Naive thymus-derived CD8-positive, alpha-beta T cell (primary cell): Measurements from ENCODE around the gene ZNF446. TPM values are rescaled to one million over a fixed set of nuclear protein-coding genes. Genes with fewer than 3 reads are reported as not detected.
A peak's percentile ranks its signal among the peaks of the same experiment; 100 is the strongest.
"Not testable (repeated sequence)": the region's sequence is repeated elsewhere in the genome, so short reads cannot be mapped to it uniquely, and the experiment has no call there.

Experiments used
- ATAC-seq, 2 donors: fragments of 150-1000 bp; cut with Tn5 transposase in 1 of 2; sonication (Bioruptor Pico), chemical (Tn5 transposase) in 1 of 2; 1 replicate in 1 of 2; 2 replicates in 1 of 2; pipeline ENCODE4 v1.10.0; 2021; ENCODE audit warnings: mild to moderate bottlenecking in 2 of 2, moderate library complexity in 2 of 2
- POLR2A ChIA-PET: fragments of 350-600 bp; sonication (Branson Sonifier 250); formaldehyde crosslinking; loops from one replicate; lab custom pipeline; 2021; ENCODE audit warnings: antibody characterized with exemption; lab: Charles Lee
- DNase-seq, 10 donors: peaks; one replicate each; pipeline versions ENCODE4 v3.0.0 to v3.0.0-alpha.2; 2020 to 2022
- H3K27ac Mint-ChIP-seq, 10 donors: one replicate each; pipeline ENCODE4 v1.8.0; 2020 to 2022; ENCODE audit warnings: mild to moderate bottlenecking in 10 of 10, mixed read lengths in 10 of 10, moderate library complexity in 4 of 10, inconsistent platforms in 1 of 10
- H3K27me3 Mint-ChIP-seq, 5 donors: one replicate each; pipeline ENCODE4 v1.8.0; 2021 to 2022; ENCODE audit warnings: mixed read lengths in 5 of 5
- H3K36me3 Mint-ChIP-seq, 3 donors: one replicate each; pipeline ENCODE4 v1.8.0; 2020 to 2022; ENCODE audit warnings: mixed read lengths in 3 of 3, mild to moderate bottlenecking in 2 of 3, inconsistent platforms in 1 of 3
- H3K4me1 Mint-ChIP-seq, 4 donors: one replicate each; pipeline ENCODE4 v1.8.0; 2021 to 2022; ENCODE audit warnings: mixed read lengths in 4 of 4
- H3K4me3 Mint-ChIP-seq, 10 donors: one replicate each; pipeline ENCODE4 v1.8.0; 2020 to 2022; ENCODE audit warnings: mild to moderate bottlenecking in 10 of 10, mixed read lengths in 10 of 10, moderate library complexity in 6 of 10, inconsistent platforms in 1 of 10
- H3K9me3 Mint-ChIP-seq, 9 donors: one replicate each; pipeline ENCODE4 v1.8.0; 2020 to 2022; ENCODE audit warnings: mixed read lengths in 9 of 9, mild to moderate bottlenecking in 3 of 9, inconsistent platforms in 1 of 9, moderate library complexity in 1 of 9
- polyA plus RNA-seq, 3 donors: library from polyadenylated mRNA; unstranded; fragments of 300-500 nt; fragmentation: Illumina TruSeq; gene quantifications; one replicate each; pipeline ENCODE4 v1.2.3, GENCODE V29; 2021
- total RNA-seq, 8 experiments: library from RNA in 2 of 8; stranded (reverse) in 2 of 8; gene quantifications; one replicate each; pipeline ENCODE4 v1.2.3 and lab custom pipeline; 2021 to 2026

The ZNF446 gene
- total RNA-seq (10 to 100 TPM; 18.7 to 20.4 TPM), polyA plus RNA-seq (1 to 10 TPM; 1.6 to 2.7 (median 2.4) TPM), total RNA-seq (lab: John Stamatoyannopoulos, UW) (8.9 to 27.3 (median 17.1) reads per million in 6 experiments)

DNA sequence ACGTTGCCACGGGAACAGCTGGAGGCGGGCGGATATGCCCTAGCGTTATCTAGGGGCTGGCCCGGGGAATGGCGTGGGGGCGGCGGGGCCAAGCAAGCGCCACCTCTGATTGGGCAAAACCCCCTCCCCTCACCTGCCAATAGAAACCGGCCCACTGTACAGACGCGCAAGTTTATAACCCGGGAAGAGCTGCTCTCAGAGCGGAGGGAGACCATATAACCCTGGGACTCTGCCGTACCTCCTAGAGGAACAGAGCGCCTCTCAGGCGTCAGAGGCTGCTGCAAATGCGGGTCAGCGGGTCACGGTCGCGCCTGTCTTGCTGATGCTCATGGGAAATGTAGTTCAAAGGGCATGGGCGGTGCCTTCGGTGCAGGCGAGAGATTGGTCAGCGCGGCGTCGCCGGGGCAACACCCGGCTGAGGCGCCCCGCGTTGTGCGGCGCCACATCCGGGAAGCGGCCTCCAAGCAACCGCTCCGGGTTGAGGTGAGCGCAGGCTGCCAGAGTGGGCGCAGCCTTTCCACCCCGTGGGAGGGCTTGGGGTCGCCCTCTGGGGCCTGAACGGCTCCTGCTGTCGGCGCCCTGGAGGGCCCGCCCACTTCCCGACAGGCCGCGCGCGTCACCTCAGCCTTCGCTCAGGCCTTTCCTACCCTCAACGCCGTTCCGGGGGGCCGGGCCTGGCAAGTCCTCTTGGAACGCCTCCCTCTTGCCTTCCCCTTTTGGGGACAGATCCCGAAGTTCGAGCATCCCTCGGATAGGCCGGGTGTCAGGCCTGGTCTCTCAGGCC, at the start of gene ZNF446:
ZNF446 (plus strand) TSS at position 639 of the 784 bp plus-strand sequence. CDS start 867 bp downstream, outside the sequence.
- Mint-ChIP-seq H3K27ac (peak within 1 kb of the TSS; percentile 94 to 100 (median 99)), H3K27me3 (no peaks in the 10 kb centered on the region), H3K4me3 (peak within 1 kb of the TSS; percentile 88 to 99 (median 96)), H3K36me3 (peaks cover 0 to 18% (median 0%) of the 10 kb centered on the region in 3 donors), H3K4me1 (peaks cover 7 to 22% (median 13%) of the 10 kb centered on the region in 4 donors), H3K9me3 (no peaks in the 10 kb centered on the region)
- peak; percentile 86 to 88 for ATAC-seq
- POLR2A ChIA-PET, result interaction anchor here (0.5 to 2.4 kb wide), 14 partner anchors 9 to 661 kb away, joined by 3 to 6 read pairs (median 4); partner anchors contain the start of genes CHMP2A, RPS5, ZBTB45 and ZNF274
- peak; percentile 90 to 99 (median 97) for DNase-seq

DNA sequence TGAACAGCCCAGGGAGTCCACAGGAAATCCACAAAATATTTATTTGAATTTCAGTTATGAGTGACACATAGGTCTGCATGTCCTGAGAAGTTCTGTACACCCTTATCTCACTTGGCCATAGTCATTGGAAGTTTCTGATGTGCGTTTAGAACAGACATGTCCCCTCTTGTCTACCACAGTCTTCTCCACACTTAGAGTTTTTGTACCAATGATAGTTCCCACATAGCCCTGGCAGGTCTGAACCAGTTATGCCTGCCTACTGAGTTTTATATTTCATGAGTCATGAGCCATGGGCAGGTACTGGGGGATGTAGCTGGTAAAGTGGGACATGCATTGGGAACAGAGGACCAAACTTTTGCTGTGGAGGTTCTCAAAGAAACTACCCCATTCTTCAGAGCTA, 47.5 kb upstream of the ZNF446 start:
- H3K27me3 Mint-ChIP-seq, result no peaks in the 10 kb centered on the region
- POLR2A ChIA-PET, result no interaction called here
- no peak overlapping the region for H3K4me3 Mint-ChIP-seq
- no peaks in the 10 kb centered on the region for H3K4me1 Mint-ChIP-seq
- peaks cover 5 to 44% (median 26%) of the 10 kb centered on the region in 3 donors for H3K36me3 Mint-ChIP-seq
- DNase-seq, result no peak
- ATAC-seq, result no peak
- no peak overlapping the region for H3K27ac Mint-ChIP-seq
- H3K9me3 Mint-ChIP-seq, result peaks cover 0 to 75% (median 28%) of the 10 kb centered on the region in 9 donors

DNA sequence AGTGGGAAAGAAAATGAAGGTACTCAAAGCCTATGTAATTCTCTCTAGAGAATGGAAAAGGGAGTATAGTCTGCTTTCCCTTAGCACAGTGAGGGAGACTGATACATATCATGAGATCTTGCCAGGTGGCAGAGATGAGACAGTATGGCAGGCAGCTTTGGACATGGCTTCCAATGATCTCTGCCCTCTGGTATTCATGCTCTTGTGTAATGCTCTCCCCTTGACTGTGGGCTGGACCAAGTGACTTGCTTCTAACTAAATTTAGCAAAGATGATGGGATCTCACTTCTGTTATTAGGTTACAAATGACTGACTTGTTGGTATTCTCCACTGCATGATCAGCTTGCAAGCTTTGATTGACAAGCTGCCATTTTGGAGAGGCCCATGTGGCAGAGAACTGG, 46.4 kb upstream of the ZNF446 start:
- Mint-ChIP-seq H3K36me3 (peaks cover 14 to 55% (median 33%) of the 10 kb centered on the region in 3 donors), H3K27ac (no peak overlapping the region), H3K9me3 (peaks cover 0 to 85% (median 31%) of the 10 kb centered on the region in 9 donors), H3K4me3 (no peak overlapping the region), H3K4me1 (no peaks in the 10 kb centered on the region), H3K27me3 (no peaks in the 10 kb centered on the region)
- POLR2A ChIA-PET, result interaction anchor here (1.1 kb wide), 1 partner anchor 13 kb away, joined by 3 read pairs; no protein-coding TSS in a partner anchor
- ATAC-seq (no peak), DNase-seq (no peak)

DNA sequence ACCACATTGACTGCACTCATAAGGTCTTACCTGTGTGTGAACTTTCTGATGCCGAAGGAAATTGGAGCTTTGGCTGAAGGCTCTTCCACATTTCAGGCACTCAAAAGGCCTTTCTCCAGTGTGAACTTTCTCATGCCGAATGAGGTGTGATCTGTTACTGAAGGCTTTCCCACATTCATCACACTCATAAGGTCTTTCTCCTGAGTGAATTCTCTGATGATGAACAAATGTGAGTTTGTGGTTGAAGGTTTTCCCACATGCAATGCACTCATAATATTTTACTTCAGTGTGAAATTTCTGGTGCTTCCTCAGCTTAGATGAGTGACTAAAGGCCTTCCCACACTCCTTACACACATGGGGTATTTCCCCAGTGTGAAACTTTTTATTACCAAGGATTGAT, 41.9 kb upstream of the ZNF446 start:
- peaks cover 11 to 16% (median 14%) of the 10 kb centered on the region in 4 donors for H3K4me1 Mint-ChIP-seq
- ATAC-seq (no peak), DNase-seq (no peak)
- H3K27ac Mint-ChIP-seq, result no peak overlapping the region
- H3K27me3 Mint-ChIP-seq, result no peaks in the 10 kb centered on the region
- H3K4me3 Mint-ChIP-seq, result no peak overlapping the region
- POLR2A ChIA-PET, result interaction anchor here (0.5 kb wide), 1 partner anchor 71 kb away, joined by 4 read pairs; no protein-coding TSS in a partner anchor
- H3K36me3 Mint-ChIP-seq, result peaks cover 52 to 93% (median 63%) of the 10 kb centered on the region in 3 donors
- H3K9me3 Mint-ChIP-seq, result peaks cover 10 to 99% (median 42%) of the 10 kb centered on the region in 9 donors

DNA sequence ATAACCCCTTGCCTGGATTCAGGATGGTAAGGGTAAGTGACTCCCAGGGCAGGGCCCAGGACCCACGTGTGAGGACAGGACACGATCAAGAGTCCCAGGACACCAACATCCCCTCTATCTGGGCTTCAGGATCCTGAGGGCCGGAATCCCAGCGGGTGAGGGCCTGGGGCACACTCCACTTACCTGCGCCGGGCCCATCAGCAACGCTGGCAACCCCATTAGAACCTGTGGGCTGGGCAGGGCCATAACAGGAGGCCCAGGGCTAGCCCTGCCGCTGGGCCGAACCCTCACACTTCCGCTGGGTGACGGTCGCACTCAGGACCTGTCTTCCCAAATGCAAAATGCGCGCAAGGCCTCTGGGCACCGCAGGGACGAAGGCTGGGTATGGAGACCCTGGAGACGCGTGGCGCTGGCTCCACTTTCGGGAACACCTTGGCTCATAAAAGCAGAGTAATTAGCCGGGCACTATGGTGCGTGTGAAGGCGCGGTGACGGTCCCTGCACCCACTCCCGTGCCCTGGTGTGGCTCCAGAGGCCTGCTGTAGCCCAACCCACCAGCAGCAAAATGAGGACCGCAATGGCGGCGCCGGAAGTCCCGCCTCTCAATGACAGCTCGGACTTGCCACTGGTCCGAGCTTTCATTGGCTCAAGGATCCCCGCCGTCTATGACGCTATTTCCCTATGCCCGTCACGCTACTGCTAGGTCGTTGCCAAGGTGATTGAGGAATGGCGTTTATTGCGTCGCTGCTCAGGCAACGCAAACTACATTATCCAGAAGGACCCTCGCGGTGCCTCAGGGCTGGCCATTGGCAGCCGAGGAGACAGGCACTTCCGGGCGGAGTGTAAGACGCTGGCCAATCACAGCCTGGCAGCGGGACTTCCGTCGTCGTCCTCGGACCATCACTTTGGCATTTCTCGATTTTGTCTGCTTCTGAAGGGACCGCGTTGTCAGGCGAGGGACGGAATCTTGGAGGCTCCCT, 36.3 kb upstream of the ZNF446 start, which contains the start of gene ZNF132:
ZNF132 (minus strand) TSS at position 578 of the 979 bp plus-strand sequence; CDS start at position 246, 332 bp downstream.
- Mint-ChIP-seq H3K4me1 (peaks cover 26 to 39% (median 33%) of the 10 kb centered on the region in 4 donors), H3K27ac (peak within 1 kb of the TSS; percentile 96 to 100 (median 98)), H3K27me3 (peaks cover 0 to 2% (median 0%) of the 10 kb centered on the region in 5 donors), H3K9me3 (peaks cover 10 to 56% (median 49%) of the 10 kb centered on the region in 9 donors), H3K4me3 (peak within 1 kb of the TSS; percentile 93 to 100 (median 98)), H3K36me3 (peaks cover 45 to 53% (median 45%) of the 10 kb centered on the region in 3 donors)
- DNase-seq, result peak; percentile 84 to 98 (median 95)
- POLR2A ChIA-PET, result interaction anchor here (0.6 to 2.0 kb wide), 14 partner anchors 8 to 731 kb away, joined by 3 to 10 read pairs (median 4); partner anchors contain the start of genes ZBTB45, ZNF154, ZNF274 and ZNF497
- peak; percentile 95 to 96 for ATAC-seq

DNA sequence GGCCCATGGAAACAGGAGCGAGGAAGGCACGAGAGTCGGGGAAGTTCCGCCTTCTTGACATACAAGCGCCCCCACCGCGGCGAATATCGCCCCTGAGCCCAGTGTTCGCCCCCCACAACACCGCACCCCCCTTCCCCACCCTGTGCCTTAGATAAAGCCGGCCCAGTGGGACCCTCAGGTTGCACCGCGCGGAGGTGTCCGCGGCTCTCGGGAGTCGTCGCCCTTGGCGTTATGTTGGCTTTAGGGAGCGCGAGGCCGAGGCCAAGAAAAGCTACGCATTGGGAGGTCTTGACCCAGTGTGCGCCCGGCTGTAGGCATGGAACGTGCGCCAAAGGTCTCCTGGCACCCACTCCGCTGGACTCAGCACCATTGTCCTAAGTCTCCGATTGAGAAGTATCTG, 35.6 kb upstream of the ZNF446 start:
- DNase-seq (no peak), ATAC-seq (no peak)
- Mint-ChIP-seq H3K4me3 (peak overlapping the region; percentile 93 to 100 (median 98)), H3K36me3 (peaks cover 38 to 46% (median 38%) of the 10 kb centered on the region in 3 donors), H3K4me1 (peaks cover 26 to 39% (median 33%) of the 10 kb centered on the region in 4 donors), H3K27me3 (peaks cover 0 to 2% (median 0%) of the 10 kb centered on the region in 5 donors), H3K27ac (peak overlapping the region; percentile 96 to 100 (median 98)), H3K9me3 (peaks cover 10 to 51% (median 42%) of the 10 kb centered on the region in 9 donors)
- POLR2A ChIA-PET, result interaction anchor here (0.6 to 2.0 kb wide), 14 partner anchors 9 to 732 kb away, joined by 3 to 10 read pairs (median 4); partner anchors contain the start of genes ZBTB45, ZNF135, ZNF154 and ZNF274

DNA sequence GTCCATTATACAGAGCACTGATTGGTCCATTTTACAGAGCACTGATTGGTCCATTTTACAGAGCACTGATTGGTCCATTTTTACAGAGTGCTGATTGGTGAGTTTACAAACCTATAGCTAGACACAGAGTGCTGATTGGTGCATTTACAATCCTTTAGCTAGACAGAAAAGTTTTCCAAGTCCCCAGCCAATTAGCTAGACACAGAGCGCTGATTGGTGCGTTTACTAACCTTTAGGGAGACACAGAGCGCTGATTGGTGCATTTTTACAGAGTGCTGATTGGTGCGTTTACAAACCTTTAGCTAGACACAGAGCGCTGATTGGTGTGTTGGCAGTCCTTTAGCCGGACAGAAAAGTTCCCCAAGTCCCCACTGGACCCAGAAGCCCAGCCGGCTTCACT, 33.2 kb upstream of the ZNF446 start:
- not testable (repeated sequence) for H3K4me3 Mint-ChIP-seq, ATAC-seq, DNase-seq, H3K27ac Mint-ChIP-seq
- POLR2A ChIA-PET, result interaction anchor here (0.6 to 1.2 kb wide), 2 partner anchors 11 to 56 kb away, joined by 3 read pairs; partner anchors contain the start of gene RPS5
- peaks cover 4 to 17% (median 7%) of the 10 kb centered on the region in 5 donors for H3K27me3 Mint-ChIP-seq
- peaks cover 20 to 32% (median 27%) of the 10 kb centered on the region in 4 donors for H3K4me1 Mint-ChIP-seq
- peaks cover 14 to 24% (median 20%) of the 10 kb centered on the region in 3 donors for H3K36me3 Mint-ChIP-seq
- peaks cover under 1 to 38% (median 19%) of the 10 kb centered on the region in 9 donors for H3K9me3 Mint-ChIP-seq

DNA sequence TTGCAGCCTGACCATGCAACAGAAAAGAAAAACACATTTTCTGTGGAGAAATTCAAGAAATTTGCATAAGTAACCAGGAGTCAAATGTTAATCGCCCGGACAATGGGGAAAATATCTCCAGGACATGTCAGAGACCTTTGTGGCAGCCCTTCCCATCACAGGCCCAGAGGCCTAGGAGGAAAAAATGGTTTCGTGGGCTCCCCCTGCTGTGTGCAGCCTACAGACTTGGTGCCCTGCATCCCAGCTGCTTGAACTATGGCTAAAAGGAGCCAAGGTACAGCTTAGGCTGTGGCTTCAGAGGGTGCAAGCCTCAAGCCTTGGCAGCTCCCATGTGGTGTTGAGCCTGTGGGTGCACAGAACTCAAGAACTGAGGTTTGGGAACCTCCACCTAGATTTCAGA, 27.3 kb upstream of the ZNF446 start:
- H3K36me3 Mint-ChIP-seq, H3K4me3 Mint-ChIP-seq, POLR2A ChIA-PET, ATAC-seq, DNase-seq: not testable (repeated sequence)
- peaks cover 9 to 24% (median 13%) of the 10 kb centered on the region in 5 donors for H3K27me3 Mint-ChIP-seq
- H3K4me1 Mint-ChIP-seq, result peaks cover 15 to 23% (median 20%) of the 10 kb centered on the region in 4 donors
- peak overlapping the region in 1 of 10 donors; percentile 40 for H3K27ac Mint-ChIP-seq
- H3K9me3 Mint-ChIP-seq, result peaks cover 0 to 10% (median 5%) of the 10 kb centered on the region in 9 donors

DNA sequence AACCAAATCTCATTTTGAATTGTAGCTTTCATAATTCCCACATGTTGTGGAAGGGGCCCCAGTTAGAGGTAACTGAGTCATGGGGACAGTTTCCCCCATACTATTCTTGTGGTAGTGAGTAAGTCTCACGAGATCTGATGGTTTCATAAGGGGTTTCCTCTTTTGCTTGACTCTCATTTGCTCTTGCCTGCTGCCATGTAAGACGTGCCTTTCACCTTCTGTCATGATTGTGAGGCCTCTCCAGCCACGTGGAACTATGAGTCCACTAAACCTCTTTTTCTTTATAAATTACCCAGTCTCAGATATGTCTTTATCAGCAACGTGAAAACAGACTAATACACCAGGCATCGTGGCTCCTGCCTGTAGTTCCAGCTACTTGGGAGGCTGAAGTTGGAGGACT, 26.2 kb upstream of the ZNF446 start:
- POLR2A ChIA-PET, result interaction anchor here (0.7 kb wide), 2 partner anchors 14 to 81 kb away, joined by 3 to 6 read pairs; no protein-coding TSS in a partner anchor
- H3K27me3 Mint-ChIP-seq, result peaks cover 7 to 24% (median 13%) of the 10 kb centered on the region in 5 donors
- peak overlapping the region in 2 of 10 donors; percentile 15 to 40 for H3K4me3 Mint-ChIP-seq
- peaks cover 17 to 29% (median 21%) of the 10 kb centered on the region in 4 donors for H3K4me1 Mint-ChIP-seq
- ATAC-seq, H3K36me3 Mint-ChIP-seq, DNase-seq: not testable (repeated sequence)
- H3K27ac Mint-ChIP-seq, result peak overlapping the region in 2 of 10 donors; percentile 53 to 90
- peaks cover 0 to 10% (median 5%) of the 10 kb centered on the region in 9 donors for H3K9me3 Mint-ChIP-seq

DNA sequence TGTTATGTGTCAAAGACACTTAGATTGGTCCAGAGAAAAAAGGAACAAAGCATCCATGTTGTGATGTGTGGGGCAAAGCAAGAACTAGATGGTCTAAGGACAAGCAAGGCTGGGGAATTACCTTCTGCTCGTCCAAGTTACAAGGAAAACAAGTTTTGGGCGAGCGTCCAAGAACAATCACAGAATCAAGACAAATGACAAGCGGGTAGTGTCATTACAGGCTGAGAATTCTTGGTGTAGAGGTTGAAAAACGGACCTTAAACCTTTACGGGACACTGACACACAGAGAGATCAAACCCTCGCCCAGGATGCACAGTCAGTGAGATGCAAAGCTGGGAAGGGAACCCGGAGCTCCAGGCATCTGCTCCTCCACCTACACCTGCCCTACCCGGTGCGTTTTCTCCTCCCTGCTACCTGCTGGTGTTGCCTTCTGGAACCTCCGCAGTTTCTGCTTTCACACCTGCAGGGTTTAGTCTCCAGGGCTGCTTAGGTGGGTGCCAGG, 25.2 kb upstream of the ZNF446 start:
- DNase-seq (no peak), ATAC-seq (peak; percentile 25 to 39)
- Mint-ChIP-seq H3K4me3 (peak overlapping the region; percentile 79 to 93 (median 90)), H3K27ac (peak overlapping the region; percentile 19 to 93 (median 87)), H3K27me3 (peaks cover 7 to 24% (median 13%) of the 10 kb centered on the region in 5 donors), H3K4me1 (peaks cover 17 to 29% (median 21%) of the 10 kb centered on the region in 4 donors), H3K36me3 (peaks cover 6 to 9% (median 7%) of the 10 kb centered on the region in 3 donors), H3K9me3 (peaks cover 0 to 10% (median 5%) of the 10 kb centered on the region in 9 donors)
- POLR2A ChIA-PET, result interaction anchor here (0.7 to 1.7 kb wide), 8 partner anchors 12 to 268 kb away, joined by 3 to 8 read pairs (median 4); partner anchors contain the start of genes TRIM28, ZNF274, ZNF324 and ZNF497
